Measurements from ENCODE around the gene DCHS2.

Gene DCHS2

DNA sequence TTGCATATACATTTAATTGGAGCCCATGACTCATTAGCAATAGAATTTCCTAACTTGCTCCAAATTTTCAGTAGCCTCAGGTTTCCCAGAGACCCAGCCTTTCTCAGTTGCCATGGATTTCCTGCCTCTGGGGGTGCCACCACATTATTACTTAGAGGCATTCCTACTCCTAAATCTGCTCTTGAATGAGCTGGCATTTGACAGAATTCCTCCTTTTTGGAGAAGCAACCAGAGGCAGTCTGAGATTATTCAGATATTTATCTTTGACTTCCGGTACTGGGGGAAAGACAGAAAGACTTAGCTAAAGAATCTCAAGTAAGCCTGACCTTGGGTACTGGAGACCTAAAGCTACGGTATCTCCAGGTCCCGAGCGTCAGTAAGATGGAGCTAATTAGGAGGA, 76.3 kb downstream of the DCHS2 start:
- DNase-seq (ENCODE audit: insufficient read length, low spot score) (no peak), FAIRE-seq (no peak)
- no peak for TF ChIP-seq POLR2A (IDR thresholded peaks at IDR 0.05; ENCODE audit: low read depth, low read length)

DNA sequence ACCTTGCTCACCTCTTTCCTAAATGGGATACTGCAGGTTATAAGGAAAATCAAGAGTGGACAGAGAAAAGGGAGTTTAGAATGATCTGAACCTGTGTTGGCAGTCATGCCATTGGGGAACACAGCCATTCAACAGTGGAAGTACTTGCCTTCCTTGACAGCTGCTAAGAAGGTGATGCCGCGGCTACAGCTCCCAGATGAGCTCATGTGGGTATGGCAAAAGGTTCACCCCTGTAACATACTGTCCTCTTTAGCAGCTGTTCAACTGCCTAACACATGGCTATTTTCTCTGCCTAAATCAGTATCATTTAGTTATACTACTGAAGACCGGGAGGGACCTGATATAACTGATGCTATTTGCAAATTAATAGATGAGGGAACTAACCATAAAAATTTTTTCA, 76.8 kb downstream of the DCHS2 start:
- no peak for DNase-seq (ENCODE audit: insufficient read length, low spot score)
- FAIRE-seq = no peak
- no peak for TF ChIP-seq POLR2A (IDR thresholded peaks at IDR 0.05; ENCODE audit: low read depth, low read length)

- DNase-seq (ENCODE audit: insufficient read length, low spot score) (no peak), FAIRE-seq (no peak)
- TF ChIP-seq POLR2A (IDR thresholded peaks at IDR 0.05; ENCODE audit: low read depth, low read length) = no peak
Measured at GRCh38 chr4:154414371-154414770, 77.2 kb downstream of the DCHS2 start.

DNA sequence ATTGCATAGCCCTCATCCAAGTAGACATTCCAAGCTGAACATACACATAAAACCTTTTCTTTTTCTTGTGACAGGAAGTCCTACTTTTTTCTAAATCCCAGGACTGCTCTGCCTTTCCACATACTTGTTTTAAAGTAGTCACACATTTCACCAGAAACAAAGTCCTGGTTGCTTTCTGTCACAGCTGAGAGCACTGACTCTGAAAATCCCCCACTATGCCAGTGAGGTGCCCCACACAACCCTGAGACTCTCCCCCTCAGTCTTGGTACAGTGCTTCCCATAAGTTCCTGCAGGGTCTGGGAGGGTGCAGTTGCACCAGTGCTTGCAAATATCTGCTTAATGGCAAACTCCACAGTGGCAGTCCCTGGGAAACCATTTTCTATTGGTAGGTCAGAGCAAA, 84.2 kb downstream of the DCHS2 start:
- DNase-seq (ENCODE audit: insufficient read length, low spot score) (no peak), FAIRE-seq (no peak)
- no peak for TF ChIP-seq POLR2A (IDR thresholded peaks at IDR 0.05; ENCODE audit: low read depth, low read length)

GRCh38 chr4:154406018-154406795, 85.4 kb downstream of the DCHS2 start:
- DNase-seq (ENCODE audit: insufficient read length, low spot score) = no peak
- no peak for FAIRE-seq
- TF ChIP-seq POLR2A (IDR thresholded peaks at IDR 0.05; ENCODE audit: low read depth, low read length) = no peak

DNA sequence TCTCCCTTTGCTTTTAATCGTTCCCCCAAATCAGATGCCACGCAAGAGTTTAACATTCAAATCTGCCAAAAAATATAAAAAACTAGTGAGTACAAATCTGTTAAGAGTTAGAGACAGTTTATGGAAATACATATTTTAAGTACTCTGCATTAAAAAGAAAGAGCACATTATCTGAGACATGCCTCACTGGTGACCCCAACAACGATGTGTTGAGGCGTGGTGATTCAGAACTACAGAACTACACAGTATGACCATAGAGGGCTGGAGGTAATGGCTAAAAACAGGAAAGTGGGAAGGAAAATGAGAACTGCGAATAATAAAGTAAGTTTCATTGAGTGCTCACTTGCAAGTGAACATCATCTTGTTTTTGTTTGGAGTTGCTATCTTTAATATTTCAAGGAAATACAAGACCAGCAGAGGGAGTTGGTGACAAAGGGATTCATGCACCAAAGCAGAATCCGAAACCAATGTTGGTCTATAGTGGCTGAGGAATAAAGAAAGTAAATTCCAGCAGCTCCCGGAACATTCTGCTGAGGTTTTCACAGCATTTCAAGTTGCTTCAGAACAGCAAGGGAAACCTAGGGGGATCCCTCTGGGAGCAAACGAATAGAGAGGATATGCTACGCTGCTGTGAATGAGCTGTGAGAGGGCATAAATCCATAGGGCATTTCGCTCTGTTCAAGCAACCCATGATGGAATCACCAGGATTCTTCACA, 92.2 kb downstream of the DCHS2 start:
- DNase-seq (ENCODE audit: insufficient read length, low spot score) (no peak), FAIRE-seq (no peak)
- TF ChIP-seq POLR2A (IDR thresholded peaks at IDR 0.05; ENCODE audit: low read depth, low read length) = no peak

- FAIRE-seq (no peak), DNase-seq (ENCODE audit: insufficient read length, low spot score) (no peak)
- no peak for TF ChIP-seq POLR2A (IDR thresholded peaks at IDR 0.05; ENCODE audit: low read depth, low read length)
Measured at GRCh38 chr4:154390324-154390723, 101.3 kb downstream of the DCHS2 start.

DNA sequence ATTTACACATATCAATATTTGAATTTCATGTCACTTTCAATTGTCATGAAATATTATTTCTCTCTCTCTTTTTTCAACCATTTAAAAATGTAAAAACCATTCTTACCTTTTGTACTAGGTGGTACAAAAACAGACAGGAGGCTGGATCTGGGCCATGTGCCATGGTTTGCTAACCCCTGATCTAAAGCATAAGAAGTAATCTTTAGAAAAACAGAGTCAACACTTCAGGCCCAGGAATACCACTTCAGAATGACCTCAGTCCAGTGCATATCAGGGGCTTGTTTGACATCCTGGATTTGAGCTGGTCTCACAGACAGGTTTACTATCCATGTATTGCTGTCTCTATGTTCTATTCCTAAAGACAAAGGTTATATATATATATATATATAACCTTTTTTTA, 102.5 kb downstream of the DCHS2 start:
- DNase-seq (ENCODE audit: insufficient read length, low spot score) (no peak), FAIRE-seq (no peak)
- TF ChIP-seq POLR2A (IDR thresholded peaks at IDR 0.05; ENCODE audit: low read depth, low read length) = no peak

GRCh38 chr4:154384012-154384411, 107.6 kb downstream of the DCHS2 start:
- DNase-seq (ENCODE audit: insufficient read length, low spot score) = no peak
- TF ChIP-seq POLR2A (IDR thresholded peaks at IDR 0.05; ENCODE audit: low read depth, low read length) = no peak
- FAIRE-seq = no peak

- no peak for FAIRE-seq
- TF ChIP-seq POLR2A (IDR thresholded peaks at IDR 0.05; ENCODE audit: low read depth, low read length) = no peak
- no peak for DNase-seq (ENCODE audit: insufficient read length, low spot score)
Measured at GRCh38 chr4:154376486-154376885, 115.1 kb downstream of the DCHS2 start.

GRCh38 chr4:154368060-154368459, 123.5 kb downstream of the DCHS2 start:
- no peak for FAIRE-seq
- no peak for DNase-seq (ENCODE audit: insufficient read length, low spot score)
- TF ChIP-seq POLR2A (IDR thresholded peaks at IDR 0.05; ENCODE audit: low read depth, low read length) = no peak

GRCh38 chr4:154367659-154368058, 123.9 kb downstream of the DCHS2 start:
- no peak for DNase-seq (ENCODE audit: insufficient read length, low spot score)
- no peak for TF ChIP-seq POLR2A (IDR thresholded peaks at IDR 0.05; ENCODE audit: low read depth, low read length)
- FAIRE-seq = no peak

- no peak for DNase-seq (ENCODE audit: insufficient read length, low spot score)
- FAIRE-seq = no peak
- no peak for TF ChIP-seq POLR2A (IDR thresholded peaks at IDR 0.05; ENCODE audit: low read depth, low read length)
Measured at GRCh38 chr4:154366956-154367355, 124.6 kb downstream of the DCHS2 start.

- no peak for TF ChIP-seq POLR2A (IDR thresholded peaks at IDR 0.05; ENCODE audit: low read depth, low read length)
- FAIRE-seq (no peak), DNase-seq (ENCODE audit: insufficient read length, low spot score) (no peak)
Measured at GRCh38 chr4:154364066-154364845, 127.3 kb downstream of the DCHS2 start.

All from H54 (cell line).